AG08395 (cell line): ENCODE results near the gene RAF1.
"Not testable (repeated sequence)": the region's sequence is repeated elsewhere in the genome, so short reads cannot be mapped to it uniquely, and the experiment has no call there.

ENCODE experiments used
- DNase-seq: peaks from one replicate; pipeline ENCODE4 v3.0.0; 2012; ENCODE audit warnings: mixed read lengths, low spot score

Gene RAF1

GRCh38 chr3:12638105-12638504 is 25.8 kb downstream of the RAF1 start:
- no peak for DNase-seq

- DNase-seq = no peak
These were observed 30.8 kb downstream of the RAF1 start for GRCh38 chr3:12633108-12633507.

GRCh38 chr3:12632523-12632922 is 31.4 kb downstream of the RAF1 start:
- no peak for DNase-seq

- DNase-seq = not testable (repeated sequence)
These were observed 33.1 kb downstream of the RAF1 start for GRCh38 chr3:12630843-12631242.

- no peak for DNase-seq
These were observed 33.6 kb downstream of the RAF1 start for GRCh38 chr3:12630292-12630691.

GRCh38 chr3:12629560-12629959 is 34.4 kb downstream of the RAF1 start:
- peak; percentile 41 for DNase-seq

- DNase-seq = no peak
These were observed 35.1 kb downstream of the RAF1 start for GRCh38 chr3:12628813-12629212.

- DNase-seq = no peak
These were observed 36.5 kb downstream of the RAF1 start for GRCh38 chr3:12627370-12627769.

- DNase-seq = not testable (repeated sequence)
These were observed 39.0 kb downstream of the RAF1 start for GRCh38 chr3:12624964-12625363.

- DNase-seq = no peak
These were observed 39.9 kb downstream of the RAF1 start for GRCh38 chr3:12624056-12624455.

GRCh38 chr3:12622335-12622734 is 41.6 kb downstream of the RAF1 start:
- no peak for DNase-seq

- DNase-seq = no peak
These were observed 43.2 kb downstream of the RAF1 start for GRCh38 chr3:12620729-12621128.

GRCh38 chr3:12620305-12620704 is 43.6 kb downstream of the RAF1 start:
- DNase-seq = no peak

GRCh38 chr3:12618426-12618825 is 45.5 kb downstream of the RAF1 start:
- DNase-seq = no peak

GRCh38 chr3:12615266-12615665 is 48.7 kb downstream of the RAF1 start:
- no peak for DNase-seq

GRCh38 chr3:12613250-12613649 is 50.7 kb downstream of the RAF1 start:
- no peak for DNase-seq

- DNase-seq = no peak
These were observed 51.2 kb downstream of the RAF1 start for GRCh38 chr3:12612514-12613226.

- DNase-seq = no peak
These were observed 52.8 kb downstream of the RAF1 start for GRCh38 chr3:12611117-12611516.

- no peak for DNase-seq
These were observed 55.5 kb downstream of the RAF1 start for GRCh38 chr3:12608376-12608775.

GRCh38 chr3:12603969-12604368 is 59.9 kb downstream of the RAF1 start:
- DNase-seq = no peak

GRCh38 chr3:12601072-12601471 is 62.8 kb downstream of the RAF1 start:
- DNase-seq = no peak

GRCh38 chr3:12598890-12599289 is 65.0 kb downstream of the RAF1 start:
- DNase-seq = no peak

GRCh38 chr3:12593473-12593872 is 70.4 kb downstream of the RAF1 start:
- DNase-seq = no peak

GRCh38 chr3:12591997-12592715 is 71.8 kb downstream of the RAF1 start:
- DNase-seq = no peak
